Right atrium auricular region (tissue), 2 donors: ENCODE results near the gene RNASEH1. TPM values are rescaled to one million over a fixed set of nuclear protein-coding genes. Genes with fewer than 3 reads are reported as not detected.

Experiments
- DNase-seq: peaks from one replicate; pipeline ENCODE4 v3.0.0-alpha.2; 2019; ENCODE audit warnings: low spot score
- H3K27ac ChIP-seq, 2 donors: fragments of 200-600 bp; sonication (generic); 1 replicate in 1 of 2; 2 replicates in 1 of 2; pipeline ENCODE4 v1.5.1; 2016 to 2019
- H3K27me3 ChIP-seq, 2 donors: fragments of 200-600 bp; sonication (generic); one replicate each; pipeline versions ENCODE4 v1.5.1 to v1.6.0; 2017 to 2019
- H3K36me3 ChIP-seq: fragments of 200-600 bp; sonication (generic); one replicate; pipeline ENCODE4 v1.5.1; 2016
- H3K4me1 ChIP-seq, 2 donors: fragments of 200-600 bp; sonication (generic); one replicate each; pipeline versions ENCODE4 v1.5.1 to v1.6.0; 2017 to 2019
- H3K4me3 ChIP-seq, 2 donors: fragments of 200-600 bp; sonication (generic); 1 replicate in 1 of 2; 2 replicates in 1 of 2; pipeline ENCODE4 v1.5.1; 2017 to 2019; ENCODE audit warnings: mild to moderate bottlenecking in 1 of 2, moderate library complexity in 1 of 2
- H3K9me3 ChIP-seq, 2 donors: fragments of 200-600 bp; sonication (generic); one replicate each; pipeline ENCODE4 v1.5.1; 2019
- total RNA-seq, 2 donors: library from RNA; depleted of rRNA; stranded (reverse); fragments of >200 nt; gene quantifications; one replicate each; pipeline ENCODE4 v1.1.0, GENCODE V29; 2016
- TF ChIP-seq, protein P1 (sequence below), 2 donors: fragments of 200-600 bp; sonication (generic); IDR thresholded peaks; one replicate each; pipeline ENCODE4 v1.5.1; 2019; ENCODE audit warnings: antibody characterized with exemption in 2 of 2

Gene RNASEH1
- total RNA-seq, 2 donors from 2014 or later = 16.9 to 18.6 TPM

DNA sequence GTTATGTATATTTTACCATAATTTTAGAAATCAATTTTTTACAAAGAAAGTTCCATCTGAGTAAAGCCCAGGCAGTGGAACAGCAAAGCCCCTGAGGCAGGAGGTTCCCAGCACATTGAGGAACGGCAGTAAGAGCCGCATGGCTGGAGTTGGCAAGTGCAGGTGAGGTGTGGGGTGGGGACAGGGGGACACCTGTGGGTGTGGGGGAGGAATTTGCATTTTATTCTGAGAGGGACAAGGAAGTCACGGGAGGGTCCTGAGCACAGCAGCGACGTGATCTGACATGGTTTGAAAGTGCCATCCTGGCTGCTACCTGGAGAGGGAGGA is 22.7 kb downstream of the RNASEH1 start:
- DNase-seq = no peak
- Histone ChIP-seq H3K9me3 (no peaks in the 10 kb centered on the region), H3K36me3 (no peaks in the 10 kb centered on the region), H3K4me1 (peaks cover 0 to 32% of the 10 kb centered on the region in 2 donors), H3K27me3 (no peaks in the 10 kb centered on the region), H3K27ac (peak overlapping the region; percentile 89 to 93), H3K4me3 (peak overlapping the region; percentile 26 to 43)
- TF ChIP-seq, protein P1, sequence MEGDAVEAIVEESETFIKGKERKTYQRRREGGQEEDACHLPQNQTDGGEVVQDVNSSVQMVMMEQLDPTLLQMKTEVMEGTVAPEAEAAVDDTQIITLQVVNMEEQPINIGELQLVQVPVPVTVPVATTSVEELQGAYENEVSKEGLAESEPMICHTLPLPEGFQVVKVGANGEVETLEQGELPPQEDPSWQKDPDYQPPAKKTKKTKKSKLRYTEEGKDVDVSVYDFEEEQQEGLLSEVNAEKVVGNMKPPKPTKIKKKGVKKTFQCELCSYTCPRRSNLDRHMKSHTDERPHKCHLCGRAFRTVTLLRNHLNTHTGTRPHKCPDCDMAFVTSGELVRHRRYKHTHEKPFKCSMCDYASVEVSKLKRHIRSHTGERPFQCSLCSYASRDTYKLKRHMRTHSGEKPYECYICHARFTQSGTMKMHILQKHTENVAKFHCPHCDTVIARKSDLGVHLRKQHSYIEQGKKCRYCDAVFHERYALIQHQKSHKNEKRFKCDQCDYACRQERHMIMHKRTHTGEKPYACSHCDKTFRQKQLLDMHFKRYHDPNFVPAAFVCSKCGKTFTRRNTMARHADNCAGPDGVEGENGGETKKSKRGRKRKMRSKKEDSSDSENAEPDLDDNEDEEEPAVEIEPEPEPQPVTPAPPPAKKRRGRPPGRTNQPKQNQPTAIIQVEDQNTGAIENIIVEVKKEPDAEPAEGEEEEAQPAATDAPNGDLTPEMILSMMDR (IDR thresholded peaks at IDR 0.05) = no peak

DNA sequence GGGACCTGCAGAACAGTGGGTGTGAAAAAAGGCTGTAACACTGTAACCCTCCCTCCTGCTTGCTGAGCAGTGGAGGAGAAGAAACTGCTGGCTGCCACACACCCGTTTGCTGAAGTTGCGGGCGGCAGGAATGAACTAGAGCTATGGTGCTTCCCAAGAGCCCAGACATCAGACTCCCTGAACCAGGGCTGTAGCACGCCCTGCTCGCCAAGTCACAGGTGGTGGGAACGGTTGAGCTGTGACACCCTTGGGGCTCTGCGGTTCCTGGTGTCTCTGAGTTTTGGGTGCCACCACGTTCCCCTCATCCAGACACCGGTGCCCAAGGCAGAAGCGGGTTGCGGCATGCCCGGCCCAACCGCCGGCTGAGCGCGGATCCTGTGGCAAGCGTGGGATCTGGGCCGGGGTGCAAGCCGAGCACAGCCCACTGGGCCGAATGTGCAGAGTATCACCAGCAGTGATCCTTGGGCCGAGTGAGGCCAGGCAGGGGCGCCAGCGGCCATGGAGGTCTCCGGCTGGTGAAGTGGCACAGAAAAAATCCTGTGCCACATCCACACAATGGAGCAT is 23.8 kb downstream of the RNASEH1 start:
- Histone ChIP-seq H3K27ac (peak overlapping the region; percentile 85 to 93), H3K4me3 (no peak overlapping the region), H3K36me3 (no peaks in the 10 kb centered on the region), H3K9me3 (no peaks in the 10 kb centered on the region), H3K4me1 (peaks cover 0 to 32% of the 10 kb centered on the region in 2 donors), H3K27me3 (no peaks in the 10 kb centered on the region)
- TF ChIP-seq, protein P1 (IDR thresholded peaks at IDR 0.05) = no peak
- no peak for DNase-seq

DNA sequence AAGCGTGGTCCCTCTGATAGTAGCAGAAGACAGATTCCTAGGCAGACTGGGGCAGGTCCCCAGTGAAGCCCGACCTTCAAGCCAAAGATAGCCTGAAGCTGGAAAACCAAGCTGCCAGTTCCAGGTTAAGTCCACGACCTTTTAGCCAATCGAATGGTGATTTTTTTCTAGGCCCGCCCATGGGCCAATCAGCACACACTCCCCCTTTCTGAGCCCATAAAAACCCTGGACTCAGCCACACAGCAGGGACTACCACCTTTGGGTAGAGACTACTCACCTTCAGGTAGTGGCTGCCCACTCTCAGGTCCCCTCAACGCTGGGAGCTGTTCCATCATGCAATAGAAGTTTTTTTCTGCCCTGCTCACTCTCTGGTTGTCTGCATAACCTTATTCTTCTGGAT is 24.3 kb downstream of the RNASEH1 start:
- Histone ChIP-seq H3K27me3 (no peaks in the 10 kb centered on the region), H3K36me3 (no peaks in the 10 kb centered on the region), H3K27ac (peak overlapping the region; percentile 85 to 93), H3K9me3 (no peaks in the 10 kb centered on the region), H3K4me3 (peak overlapping the region; percentile 17 to 26), H3K4me1 (peaks cover 0 to 32% of the 10 kb centered on the region in 2 donors)
- DNase-seq = no peak
- TF ChIP-seq, protein P1 (IDR thresholded peaks at IDR 0.05) = no peak

DNA sequence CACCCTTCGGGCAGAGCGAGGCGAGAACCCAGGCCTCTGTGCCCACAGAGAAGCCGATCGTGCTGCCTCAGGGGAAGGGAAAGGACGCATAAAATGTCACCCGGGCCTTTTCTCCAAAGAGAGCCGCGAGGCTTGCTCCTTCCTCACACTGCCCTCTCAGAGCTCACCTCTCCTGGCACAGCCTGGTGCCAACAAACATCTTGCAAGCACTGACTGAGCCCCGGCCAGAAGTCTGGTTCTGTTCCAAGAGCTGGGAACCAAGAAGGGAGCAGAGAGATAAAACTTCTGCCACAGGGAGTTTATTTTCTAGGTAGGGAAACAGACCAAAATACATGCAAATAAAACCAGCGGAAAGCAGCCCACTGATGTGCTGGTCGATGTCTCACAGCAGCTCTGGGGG is 25.2 kb downstream of the RNASEH1 start:
- no peaks in the 10 kb centered on the region for H3K9me3 ChIP-seq
- peak overlapping the region; percentile 85 to 93 for H3K27ac ChIP-seq
- peak overlapping the region; percentile 17 to 26 for H3K4me3 ChIP-seq
- H3K36me3 ChIP-seq = no peaks in the 10 kb centered on the region
- no peaks in the 10 kb centered on the region for H3K27me3 ChIP-seq
- no peak for DNase-seq
- H3K4me1 ChIP-seq = peaks cover 0 to 32% of the 10 kb centered on the region in 2 donors
- TF ChIP-seq, protein P1 (IDR thresholded peaks at IDR 0.05) = no peak

DNA sequence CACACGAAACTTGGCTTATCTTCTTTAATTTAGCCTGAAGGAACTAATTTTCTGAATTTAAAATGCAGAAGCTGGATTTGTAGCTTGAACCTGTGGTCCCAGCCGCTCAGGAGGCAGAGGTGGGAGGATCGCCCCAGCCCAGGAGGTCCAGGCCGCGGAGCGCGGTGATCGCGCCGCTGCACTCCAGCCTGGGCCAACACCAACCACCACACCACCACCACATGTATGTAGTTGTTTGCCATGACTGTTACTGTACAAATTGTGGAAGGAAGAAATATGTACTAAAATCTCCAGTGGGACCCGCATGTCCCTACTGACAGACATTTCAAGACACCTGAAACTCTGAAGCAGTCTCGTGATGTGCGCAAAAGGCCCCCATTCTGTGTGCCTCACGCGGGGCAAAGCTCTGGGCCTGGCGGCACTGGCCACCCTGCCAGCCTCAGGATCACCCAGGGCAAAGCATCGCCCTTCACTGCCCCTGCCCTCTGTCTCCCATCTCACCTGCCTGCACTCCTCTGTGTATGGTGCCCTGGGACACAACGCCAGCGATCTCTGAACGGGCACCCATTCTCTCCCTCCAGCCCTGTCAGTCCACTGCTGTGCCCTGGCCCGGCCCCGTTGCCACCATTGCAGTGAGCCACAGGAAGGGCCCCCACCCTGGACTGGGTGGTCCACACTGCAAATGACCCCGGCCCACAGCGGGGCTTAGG is 28.7 kb downstream of the RNASEH1 start:
- H3K27ac ChIP-seq = no peak overlapping the region
- TF ChIP-seq, protein P1 (IDR thresholded peaks at IDR 0.05) = no peak
- H3K9me3 ChIP-seq = no peaks in the 10 kb centered on the region
- DNase-seq = no peak
- H3K27me3 ChIP-seq = no peaks in the 10 kb centered on the region
- no peaks in the 10 kb centered on the region for H3K36me3 ChIP-seq
- no peak overlapping the region for H3K4me3 ChIP-seq
- H3K4me1 ChIP-seq = peaks cover 0 to 22% of the 10 kb centered on the region in 2 donors
